ENCODE results near the gene FLVCR1. TPM values are rescaled to one million over a fixed set of nuclear protein-coding genes. Genes with fewer than 3 reads are reported as not detected.

Gene FLVCR1
- total RNA-seq, 1 experiment from 2014 or later: 67.9 TPM

DNA sequence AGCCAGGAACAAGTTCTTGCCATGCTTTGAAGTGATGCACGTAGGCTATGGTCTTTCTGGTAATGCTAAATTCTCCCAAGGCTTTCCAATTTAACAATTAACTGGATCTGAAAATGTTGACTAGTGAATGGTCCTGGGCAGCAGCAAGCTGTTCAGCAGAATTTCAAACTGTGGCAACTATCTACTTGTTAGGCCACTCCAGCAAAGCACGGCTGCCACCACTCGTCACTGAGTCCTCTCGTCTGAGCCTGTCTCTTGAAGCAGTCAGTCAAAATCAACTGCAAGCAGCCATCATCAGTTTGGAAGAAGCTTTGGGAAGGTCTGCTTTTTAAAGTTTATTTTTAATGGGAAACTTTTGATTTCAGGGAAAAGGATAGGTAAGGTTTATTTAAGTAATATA is 6.1 kb downstream of the FLVCR1 start:
- H3K4me3 Mint-ChIP-seq: no peak overlapping the region
- H3K27ac Mint-ChIP-seq: peak overlapping the region; percentile 73
- H3K36me3 Mint-ChIP-seq: peaks cover 44% of the 10 kb centered on the region
- DNase-seq (ENCODE audit: low spot score): no peak
- no peaks in the 10 kb centered on the region for H3K9me3 Mint-ChIP-seq
- peaks cover 29% of the 10 kb centered on the region for H3K4me1 Mint-ChIP-seq
- H3K27me3 Mint-ChIP-seq (ENCODE audit: low read depth): no peaks in the 10 kb centered on the region
- ChIA-PET CTCF (no interaction called here), POLR2A (interaction anchor here (0.6 kb wide), 1 partner anchor 44 kb away, joined by 3 read pairs; no protein-coding TSS in a partner anchor)
- TF ChIP-seq, protein P1, sequence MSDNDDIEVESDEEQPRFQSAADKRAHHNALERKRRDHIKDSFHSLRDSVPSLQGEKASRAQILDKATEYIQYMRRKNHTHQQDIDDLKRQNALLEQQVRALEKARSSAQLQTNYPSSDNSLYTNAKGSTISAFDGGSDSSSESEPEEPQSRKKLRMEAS (CRISPR knock-in tag; IDR thresholded peaks at IDR 0.05): no peak
- TF ChIP-seq, protein P2, sequence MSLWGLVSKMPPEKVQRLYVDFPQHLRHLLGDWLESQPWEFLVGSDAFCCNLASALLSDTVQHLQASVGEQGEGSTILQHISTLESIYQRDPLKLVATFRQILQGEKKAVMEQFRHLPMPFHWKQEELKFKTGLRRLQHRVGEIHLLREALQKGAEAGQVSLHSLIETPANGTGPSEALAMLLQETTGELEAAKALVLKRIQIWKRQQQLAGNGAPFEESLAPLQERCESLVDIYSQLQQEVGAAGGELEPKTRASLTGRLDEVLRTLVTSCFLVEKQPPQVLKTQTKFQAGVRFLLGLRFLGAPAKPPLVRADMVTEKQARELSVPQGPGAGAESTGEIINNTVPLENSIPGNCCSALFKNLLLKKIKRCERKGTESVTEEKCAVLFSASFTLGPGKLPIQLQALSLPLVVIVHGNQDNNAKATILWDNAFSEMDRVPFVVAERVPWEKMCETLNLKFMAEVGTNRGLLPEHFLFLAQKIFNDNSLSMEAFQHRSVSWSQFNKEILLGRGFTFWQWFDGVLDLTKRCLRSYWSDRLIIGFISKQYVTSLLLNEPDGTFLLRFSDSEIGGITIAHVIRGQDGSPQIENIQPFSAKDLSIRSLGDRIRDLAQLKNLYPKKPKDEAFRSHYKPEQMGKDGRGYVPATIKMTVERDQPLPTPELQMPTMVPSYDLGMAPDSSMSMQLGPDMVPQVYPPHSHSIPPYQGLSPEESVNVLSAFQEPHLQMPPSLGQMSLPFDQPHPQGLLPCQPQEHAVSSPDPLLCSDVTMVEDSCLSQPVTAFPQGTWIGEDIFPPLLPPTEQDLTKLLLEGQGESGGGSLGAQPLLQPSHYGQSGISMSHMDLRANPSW (CRISPR knock-in tag; conservative IDR thresholded peaks at IDR 0.05; ENCODE audit: low read depth): no peak
- no peak for TF ChIP-seq TP53 (CRISPR knock-in tag; IDR thresholded peaks at IDR 0.05)
- TF ChIP-seq, protein P3, sequence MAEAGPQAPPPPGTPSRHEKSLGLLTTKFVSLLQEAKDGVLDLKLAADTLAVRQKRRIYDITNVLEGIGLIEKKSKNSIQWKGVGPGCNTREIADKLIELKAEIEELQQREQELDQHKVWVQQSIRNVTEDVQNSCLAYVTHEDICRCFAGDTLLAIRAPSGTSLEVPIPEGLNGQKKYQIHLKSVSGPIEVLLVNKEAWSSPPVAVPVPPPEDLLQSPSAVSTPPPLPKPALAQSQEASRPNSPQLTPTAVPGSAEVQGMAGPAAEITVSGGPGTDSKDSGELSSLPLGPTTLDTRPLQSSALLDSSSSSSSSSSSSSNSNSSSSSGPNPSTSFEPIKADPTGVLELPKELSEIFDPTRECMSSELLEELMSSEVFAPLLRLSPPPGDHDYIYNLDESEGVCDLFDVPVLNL (CRISPR knock-in tag; IDR thresholded peaks at IDR 0.05; ENCODE audit: borderline replicate concordance, low read depth): no peak
- TF ChIP-seq, protein P4, sequence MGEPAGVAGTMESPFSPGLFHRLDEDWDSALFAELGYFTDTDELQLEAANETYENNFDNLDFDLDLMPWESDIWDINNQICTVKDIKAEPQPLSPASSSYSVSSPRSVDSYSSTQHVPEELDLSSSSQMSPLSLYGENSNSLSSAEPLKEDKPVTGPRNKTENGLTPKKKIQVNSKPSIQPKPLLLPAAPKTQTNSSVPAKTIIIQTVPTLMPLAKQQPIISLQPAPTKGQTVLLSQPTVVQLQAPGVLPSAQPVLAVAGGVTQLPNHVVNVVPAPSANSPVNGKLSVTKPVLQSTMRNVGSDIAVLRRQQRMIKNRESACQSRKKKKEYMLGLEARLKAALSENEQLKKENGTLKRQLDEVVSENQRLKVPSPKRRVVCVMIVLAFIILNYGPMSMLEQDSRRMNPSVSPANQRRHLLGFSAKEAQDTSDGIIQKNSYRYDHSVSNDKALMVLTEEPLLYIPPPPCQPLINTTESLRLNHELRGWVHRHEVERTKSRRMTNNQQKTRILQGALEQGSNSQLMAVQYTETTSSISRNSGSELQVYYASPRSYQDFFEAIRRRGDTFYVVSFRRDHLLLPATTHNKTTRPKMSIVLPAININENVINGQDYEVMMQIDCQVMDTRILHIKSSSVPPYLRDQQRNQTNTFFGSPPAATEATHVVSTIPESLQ (CRISPR knock-in tag; IDR thresholded peaks at IDR 0.05): no peak
- TF ChIP-seq, protein P5, sequence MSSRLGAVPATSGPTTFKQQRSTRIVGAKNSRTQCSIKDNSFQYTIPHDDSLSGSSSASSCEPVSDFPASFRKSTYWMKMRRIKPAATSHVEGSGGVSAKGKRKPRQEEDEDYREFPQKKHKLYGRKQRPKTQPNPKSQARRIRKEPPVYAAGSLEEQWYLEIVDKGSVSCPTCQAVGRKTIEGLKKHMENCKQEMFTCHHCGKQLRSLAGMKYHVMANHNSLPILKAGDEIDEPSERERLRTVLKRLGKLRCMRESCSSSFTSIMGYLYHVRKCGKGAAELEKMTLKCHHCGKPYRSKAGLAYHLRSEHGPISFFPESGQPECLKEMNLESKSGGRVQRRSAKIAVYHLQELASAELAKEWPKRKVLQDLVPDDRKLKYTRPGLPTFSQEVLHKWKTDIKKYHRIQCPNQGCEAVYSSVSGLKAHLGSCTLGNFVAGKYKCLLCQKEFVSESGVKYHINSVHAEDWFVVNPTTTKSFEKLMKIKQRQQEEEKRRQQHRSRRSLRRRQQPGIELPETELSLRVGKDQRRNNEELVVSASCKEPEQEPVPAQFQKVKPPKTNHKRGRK (CRISPR knock-in tag; IDR thresholded peaks at IDR 0.05; ENCODE audit: borderline replicate concordance): no peak
- TF ChIP-seq MYBL2 (CRISPR knock-in tag; IDR thresholded peaks at IDR 0.05): no peak
- TF ChIP-seq NR1H2 (CRISPR knock-in tag; IDR thresholded peaks at IDR 0.05): no peak
- no peak for TF ChIP-seq ZNF423 (CRISPR knock-in tag; IDR thresholded peaks at IDR 0.05)
- TF ChIP-seq, protein P6, sequence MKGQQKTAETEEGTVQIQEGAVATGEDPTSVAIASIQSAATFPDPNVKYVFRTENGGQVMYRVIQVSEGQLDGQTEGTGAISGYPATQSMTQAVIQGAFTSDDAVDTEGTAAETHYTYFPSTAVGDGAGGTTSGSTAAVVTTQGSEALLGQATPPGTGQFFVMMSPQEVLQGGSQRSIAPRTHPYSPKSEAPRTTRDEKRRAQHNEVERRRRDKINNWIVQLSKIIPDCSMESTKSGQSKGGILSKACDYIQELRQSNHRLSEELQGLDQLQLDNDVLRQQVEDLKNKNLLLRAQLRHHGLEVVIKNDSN (CRISPR knock-in tag; IDR thresholded peaks at IDR 0.05): no peak
- TF ChIP-seq, protein P7, sequence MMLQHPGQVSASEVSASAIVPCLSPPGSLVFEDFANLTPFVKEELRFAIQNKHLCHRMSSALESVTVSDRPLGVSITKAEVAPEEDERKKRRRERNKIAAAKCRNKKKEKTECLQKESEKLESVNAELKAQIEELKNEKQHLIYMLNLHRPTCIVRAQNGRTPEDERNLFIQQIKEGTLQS (CRISPR knock-in tag; conservative IDR thresholded peaks at IDR 0.05): no peak
- TF ChIP-seq ATF1 (CRISPR knock-in tag; IDR thresholded peaks at IDR 0.05): no peak
- TF ChIP-seq, protein P8, sequence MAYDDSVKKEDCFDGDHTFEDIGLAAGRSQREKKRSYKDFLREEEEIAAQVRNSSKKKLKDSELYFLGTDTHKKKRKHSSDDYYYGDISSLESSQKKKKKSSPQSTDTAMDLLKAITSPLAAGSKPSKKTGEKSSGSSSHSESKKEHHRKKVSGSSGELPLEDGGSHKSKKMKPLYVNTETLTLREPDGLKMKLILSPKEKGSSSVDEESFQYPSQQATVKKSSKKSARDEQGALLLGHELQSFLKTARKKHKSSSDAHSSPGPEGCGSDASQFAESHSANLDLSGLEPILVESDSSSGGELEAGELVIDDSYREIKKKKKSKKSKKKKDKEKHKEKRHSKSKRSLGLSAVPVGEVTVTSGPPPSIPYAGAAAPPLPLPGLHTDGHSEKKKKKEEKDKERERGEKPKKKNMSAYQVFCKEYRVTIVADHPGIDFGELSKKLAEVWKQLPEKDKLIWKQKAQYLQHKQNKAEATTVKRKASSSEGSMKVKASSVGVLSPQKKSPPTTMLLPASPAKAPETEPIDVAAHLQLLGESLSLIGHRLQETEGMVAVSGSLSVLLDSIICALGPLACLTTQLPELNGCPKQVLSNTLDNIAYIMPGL (CRISPR knock-in tag; IDR thresholded peaks at IDR 0.05): no peak
- TF ChIP-seq, protein P9, sequence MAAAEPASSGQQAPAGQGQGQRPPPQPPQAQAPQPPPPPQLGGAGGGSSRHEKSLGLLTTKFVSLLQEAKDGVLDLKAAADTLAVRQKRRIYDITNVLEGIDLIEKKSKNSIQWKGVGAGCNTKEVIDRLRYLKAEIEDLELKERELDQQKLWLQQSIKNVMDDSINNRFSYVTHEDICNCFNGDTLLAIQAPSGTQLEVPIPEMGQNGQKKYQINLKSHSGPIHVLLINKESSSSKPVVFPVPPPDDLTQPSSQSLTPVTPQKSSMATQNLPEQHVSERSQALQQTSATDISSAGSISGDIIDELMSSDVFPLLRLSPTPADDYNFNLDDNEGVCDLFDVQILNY (CRISPR knock-in tag; IDR thresholded peaks at IDR 0.05): no peak
- TF ChIP-seq JAZF1 (CRISPR knock-in tag; IDR thresholded peaks at IDR 0.05): no peak
- no peak for TF ChIP-seq HMGA2 (CRISPR knock-in tag; IDR thresholded peaks at IDR 0.05)
- no peak for TF ChIP-seq CREB1 (CRISPR knock-in tag; IDR thresholded peaks at IDR 0.05)
- TF ChIP-seq ELF4 (CRISPR knock-in tag; IDR thresholded peaks at IDR 0.05; ENCODE audit: low read depth): no peak
- TF ChIP-seq ZNF121 (CRISPR knock-in tag; IDR thresholded peaks at IDR 0.05): no peak
- ATAC-seq: no peak
